ENCODE results near the gene ADAMTS18.

DNA sequence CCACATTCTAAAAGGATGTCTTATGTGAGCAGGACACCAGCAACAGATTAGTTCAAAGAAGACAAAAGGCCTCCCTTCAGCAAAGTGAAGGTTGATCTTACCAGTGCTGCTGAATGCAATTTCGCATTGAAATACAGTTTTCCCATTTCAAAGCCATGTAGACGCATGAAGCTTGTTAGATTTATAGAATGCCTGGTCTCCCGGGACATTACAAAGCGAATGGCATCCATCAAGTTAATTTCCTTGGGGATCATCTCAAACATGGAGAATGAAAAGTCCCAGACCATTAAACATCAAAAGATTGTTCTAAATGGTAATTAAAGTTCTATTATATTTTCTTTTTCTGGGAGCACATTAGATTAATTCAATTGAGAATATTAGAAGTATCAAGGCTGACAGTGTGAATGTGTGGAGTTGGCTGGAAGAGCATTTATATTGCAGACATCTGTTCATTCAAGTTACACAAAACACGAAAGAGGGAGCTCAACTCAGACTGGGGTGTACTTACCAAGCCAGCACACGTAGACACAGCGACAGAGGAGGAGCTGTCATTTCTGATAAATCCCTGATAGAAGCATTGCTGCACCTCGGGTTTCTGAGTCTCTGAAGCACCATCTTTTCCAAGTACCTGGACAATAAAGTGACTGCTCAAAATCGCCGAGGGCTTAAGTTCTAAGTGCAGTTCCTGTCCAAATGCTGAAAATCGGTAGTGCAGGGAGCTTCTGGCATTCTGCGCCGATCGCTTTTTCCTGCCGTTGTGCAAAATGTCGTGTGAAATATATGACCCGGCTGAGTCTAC, 3.8 kb downstream of the ADAMTS18 start:
- TF ChIP-seq SPI1 (IDR thresholded peaks at IDR 0.05; ENCODE audit: borderline replicate concordance, low read depth): no peak
- TF ChIP-seq, protein P1, sequence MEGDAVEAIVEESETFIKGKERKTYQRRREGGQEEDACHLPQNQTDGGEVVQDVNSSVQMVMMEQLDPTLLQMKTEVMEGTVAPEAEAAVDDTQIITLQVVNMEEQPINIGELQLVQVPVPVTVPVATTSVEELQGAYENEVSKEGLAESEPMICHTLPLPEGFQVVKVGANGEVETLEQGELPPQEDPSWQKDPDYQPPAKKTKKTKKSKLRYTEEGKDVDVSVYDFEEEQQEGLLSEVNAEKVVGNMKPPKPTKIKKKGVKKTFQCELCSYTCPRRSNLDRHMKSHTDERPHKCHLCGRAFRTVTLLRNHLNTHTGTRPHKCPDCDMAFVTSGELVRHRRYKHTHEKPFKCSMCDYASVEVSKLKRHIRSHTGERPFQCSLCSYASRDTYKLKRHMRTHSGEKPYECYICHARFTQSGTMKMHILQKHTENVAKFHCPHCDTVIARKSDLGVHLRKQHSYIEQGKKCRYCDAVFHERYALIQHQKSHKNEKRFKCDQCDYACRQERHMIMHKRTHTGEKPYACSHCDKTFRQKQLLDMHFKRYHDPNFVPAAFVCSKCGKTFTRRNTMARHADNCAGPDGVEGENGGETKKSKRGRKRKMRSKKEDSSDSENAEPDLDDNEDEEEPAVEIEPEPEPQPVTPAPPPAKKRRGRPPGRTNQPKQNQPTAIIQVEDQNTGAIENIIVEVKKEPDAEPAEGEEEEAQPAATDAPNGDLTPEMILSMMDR (IDR thresholded peaks at IDR 0.05; ENCODE audit: insufficient read depth, low read length): no peak
